GM12878 (cell line): ENCODE data around the gene KIF26A.

ENCODE experiments used
- CTCF ChIP-seq, 3 experiments: IDR thresholded peaks in 2 of 3; conservative IDR thresholded peaks in 1 of 3; 2 replicates each; pipeline ENCODE4 v1.5.1; 2011; ENCODE audit warnings: low read depth in 3 of 3, low read length in 3 of 3, mild to moderate bottlenecking in 3 of 3, control low read depth in 2 of 3, moderate library complexity in 2 of 3, inconsistent platforms in 1 of 3, mixed read lengths in 1 of 3; ENCODE audit not compliant: control insufficient read depth in 2 of 3, insufficient read depth in 1 of 3; ENCODE audit errors: extremely low read depth in 1 of 3
- EP300 ChIP-seq, 2 experiments: fragments of 150-350 bp in 1 of 2; IDR thresholded peaks; 2 replicates each; pipeline ENCODE4 v1.6.1; 2011 to 2012; ENCODE audit warnings: low read depth in 2 of 2, low read length in 2 of 2, borderline replicate concordance in 1 of 2, improper control_type of control experiment in 1 of 2, inconsistent platforms in 1 of 2; ENCODE audit not compliant: control insufficient read depth in 1 of 2
- EZH2 ChIP-seq: IDR thresholded peaks from 2 replicates; pipeline ENCODE4 v1.6.1; 2012; ENCODE audit warnings: low read depth, mild to moderate bottlenecking, control low read depth, inconsistent platforms, low read length, borderline replicate concordance; ENCODE audit not compliant: control insufficient read depth
- MEF2A ChIP-seq: IDR thresholded peaks from 2 replicates; pipeline ENCODE4 v1.6.1; 2011; ENCODE audit warnings: low read depth, mild to moderate bottlenecking, low read length, moderate library complexity; ENCODE audit not compliant: insufficient read depth
- NFXL1 ChIP-seq: fragments of 450-650 bp; IDR thresholded peaks from 2 replicates; pipeline ENCODE4 v1.6.1; 2017; ENCODE audit warnings: antibody characterized with exemption, mild to moderate bottlenecking, borderline replicate concordance
- RAD51 ChIP-seq: fragments of 450-650 bp; IDR thresholded peaks from 2 replicates; pipeline ENCODE4 v1.6.1; 2016; ENCODE audit warnings: moderate library complexity, mild to moderate bottlenecking, inconsistent platforms
- ZNF592 ChIP-seq: fragments of 450-650 bp; IDR thresholded peaks from 2 replicates; pipeline ENCODE4 v1.6.1; 2017; ENCODE audit warnings: mild to moderate bottlenecking, moderate library complexity

- TF ChIP-seq NFXL1 (no peak), CTCF (IDR thresholded peaks at IDR 0.05 in 2 of 3, conservative IDR thresholded peaks at IDR 0.05 in 1 of 3; ENCODE audit: control insufficient read depth in 2 of 3, extremely low read depth in 1 of 3, insufficient read depth in 1 of 3, low read depth in 3 of 3, low read length in 3 of 3) (no peak), RAD51 (no peak), EP300 (IDR thresholded peaks at IDR 0.05; ENCODE audit: borderline replicate concordance in 1 of 2, control insufficient read depth in 1 of 2, low read depth in 2 of 2, low read length in 2 of 2) (no peak), EZH2 (no peak), ZNF592 (no peak), MEF2A (no peak)
Measured at GRCh38 chr14:104191409-104191997, 53.1 kb downstream of the KIF26A start.
